ENCODE measurements around the gene KDELR1. TPM values are rescaled to one million over a fixed set of nuclear protein-coding genes. Genes with fewer than 3 reads are reported as not detected.
A peak's percentile ranks its signal among the peaks of the same experiment; 100 is the strongest.

The KDELR1 gene
- total and polyA plus RNA-seq, 9 of the 15 experiments (the other 6 are each of a cell fraction or from before 2014, with no cell fraction given), result 6.1 to 165 (median 58.5) TPM

- peak in 1 of 2 experiments; percentile 93 for TF ChIP-seq AFF1 (IDR thresholded peaks at IDR 0.05; ENCODE audit: low read depth in 1 of 2, partially characterized antibody in 2 of 2)
- peak; percentile 37 to 39; a peak in 2 of 4 replicates for TF ChIP-seq SIX5 (IDR thresholded peaks at IDR 0.05; ENCODE audit: borderline replicate concordance in 1 of 2, insufficient read depth in 1 of 2, low read depth in 1 of 2, low read length in 2 of 2)
- TF ChIP-seq ZNF644 (tag; IDR thresholded peaks at IDR 0.05; ENCODE audit: low read depth), result no peak
- no peak for TF ChIP-seq KDM1A (IDR thresholded peaks at IDR 0.05)
- TF ChIP-seq ATF7 (IDR thresholded peaks at IDR 0.05), result peak; percentile 37; the same call in 1 of the 2 replicates
- no peak for TF ChIP-seq MED1 (CRISPR knock-in tag; IDR thresholded peaks at IDR 0.05; ENCODE audit: borderline replicate concordance)
- peak; percentile 41; the same call in 1 of the 2 replicates for TF ChIP-seq POLR2AphosphoS5 (IDR thresholded peaks at IDR 0.05; ENCODE audit: control insufficient read depth, insufficient read depth, low read depth, low read length)
- TF ChIP-seq POLR2G (IDR thresholded peaks at IDR 0.05; ENCODE audit: low read depth, low read length), result peak; percentile 47; the same call in 1 of the 2 replicates
- peak; percentile 44; the same call in 1 of the 2 replicates for TF ChIP-seq GABPB1 (CRISPR knock-in tag; IDR thresholded peaks at IDR 0.05)
- no peak for TF ChIP-seq ZNF780A (CRISPR knock-in tag; IDR thresholded peaks at IDR 0.05)
- TF ChIP-seq MNT (conservative IDR thresholded peaks at IDR 0.05), result 0 out of 4 replicates have a peak, but pooled peaks of 1 of the 2 experiments have one; percentile 29
- TF ChIP-seq HIVEP1 (CRISPR knock-in tag; IDR thresholded peaks at IDR 0.05), result no peak
- TF ChIP-seq SAP30 (IDR thresholded peaks at IDR 0.05; ENCODE audit: borderline replicate concordance, insufficient read depth, low read depth, low read length, poor library complexity, severe bottlenecking), result no peak
- TF ChIP-seq ARHGAP35 (IDR thresholded peaks at IDR 0.05; ENCODE audit: partially characterized antibody), result no peak
- no peak for TF ChIP-seq CHD4 (IDR thresholded peaks at IDR 0.05; ENCODE audit: insufficient read depth, insufficient replicate concordance, low read depth, low read length, poor library complexity, severe bottlenecking)
- TF ChIP-seq CHD2 (IDR thresholded peaks at IDR 0.05; ENCODE audit: low read depth, low read length), result no peak
- TF ChIP-seq ZBTB17 (CRISPR knock-in tag; IDR thresholded peaks at IDR 0.05), result no peak
- TF ChIP-seq RUNX1 (IDR thresholded peaks at IDR 0.05; ENCODE audit: low read depth), result 0 out of 2 replicates have a peak, but pooled peaks have one; percentile 45
- peak; percentile 82 for TF ChIP-seq SP1 (CRISPR knock-in tag; IDR thresholded peaks at IDR 0.05)
- TF ChIP-seq L3MBTL2 (IDR thresholded peaks at IDR 0.05), result peak; percentile 52; the same call in 1 of the 2 replicates
- TF ChIP-seq ATF1 (CRISPR knock-in tag; IDR thresholded peaks at IDR 0.05), result no peak
- peak; percentile 55; the same call in 1 of the 2 replicates for TF ChIP-seq ATF1 (tag; IDR thresholded peaks at IDR 0.05)
- peak; percentile 37; the same call in 1 of the 2 replicates for TF ChIP-seq POLR2A (conservative IDR thresholded peaks at IDR 0.05)
Measured at GRCh38 chr19:48400018-48400742, 8.8 kb upstream of the KDELR1 start (continued).

All from K562 (cell line).